Measurements from ENCODE around the gene DAZ1. TPM values are rescaled to one million over a fixed set of nuclear protein-coding genes. Genes with fewer than 3 reads are reported as not detected.
"Not testable (repeated sequence)": the region's sequence is repeated elsewhere in the genome, so short reads cannot be mapped to it uniquely, and the experiment has no call there.

Gene DAZ1, protein sequence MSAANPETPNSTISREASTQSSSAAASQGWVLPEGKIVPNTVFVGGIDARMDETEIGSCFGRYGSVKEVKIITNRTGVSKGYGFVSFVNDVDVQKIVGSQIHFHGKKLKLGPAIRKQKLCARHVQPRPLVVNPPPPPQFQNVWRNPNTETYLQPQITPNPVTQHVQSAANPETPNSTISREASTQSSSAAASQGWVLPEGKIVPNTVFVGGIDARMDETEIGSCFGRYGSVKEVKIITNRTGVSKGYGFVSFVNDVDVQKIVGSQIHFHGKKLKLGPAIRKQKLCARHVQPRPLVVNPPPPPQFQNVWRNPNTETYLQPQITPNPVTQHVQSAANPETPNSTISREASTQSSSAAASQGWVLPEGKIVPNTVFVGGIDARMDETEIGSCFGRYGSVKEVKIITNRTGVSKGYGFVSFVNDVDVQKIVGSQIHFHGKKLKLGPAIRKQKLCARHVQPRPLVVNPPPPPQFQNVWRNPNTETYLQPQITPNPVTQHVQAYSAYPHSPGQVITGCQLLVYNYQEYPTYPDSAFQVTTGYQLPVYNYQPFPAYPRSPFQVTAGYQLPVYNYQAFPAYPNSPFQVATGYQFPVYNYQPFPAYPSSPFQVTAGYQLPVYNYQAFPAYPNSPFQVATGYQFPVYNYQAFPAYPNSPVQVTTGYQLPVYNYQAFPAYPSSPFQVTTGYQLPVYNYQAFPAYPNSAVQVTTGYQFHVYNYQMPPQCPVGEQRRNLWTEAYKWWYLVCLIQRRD
- total RNA-seq: not detected

DNA sequence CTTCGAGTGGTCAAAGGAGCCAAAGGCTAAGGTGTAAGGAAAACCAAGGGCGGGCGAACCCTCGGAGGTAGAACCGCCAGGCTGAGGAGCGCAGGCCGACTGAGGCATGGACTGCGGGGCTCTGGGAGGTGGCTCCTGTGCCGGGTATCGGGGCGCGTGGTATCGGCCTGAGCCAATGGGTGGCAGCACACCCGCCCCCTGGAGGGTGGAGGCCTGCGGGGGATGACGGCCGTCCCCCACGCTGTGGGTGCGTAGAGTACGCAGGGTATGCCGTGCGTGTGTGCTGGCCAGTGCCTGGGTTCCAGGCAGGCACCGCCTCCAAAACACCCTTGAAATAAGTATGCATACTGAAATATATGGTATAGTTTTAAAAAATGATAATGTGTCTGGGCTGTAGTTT lies at the start of gene DAZ1:
Gene DAZ1, minus strand, starts transcription at position 101 of the 400 bp plus-strand sequence. CDS start 208 bp downstream, outside the sequence.
- H3K4me3 Mint-ChIP-seq: not testable (repeated sequence)

DNA sequence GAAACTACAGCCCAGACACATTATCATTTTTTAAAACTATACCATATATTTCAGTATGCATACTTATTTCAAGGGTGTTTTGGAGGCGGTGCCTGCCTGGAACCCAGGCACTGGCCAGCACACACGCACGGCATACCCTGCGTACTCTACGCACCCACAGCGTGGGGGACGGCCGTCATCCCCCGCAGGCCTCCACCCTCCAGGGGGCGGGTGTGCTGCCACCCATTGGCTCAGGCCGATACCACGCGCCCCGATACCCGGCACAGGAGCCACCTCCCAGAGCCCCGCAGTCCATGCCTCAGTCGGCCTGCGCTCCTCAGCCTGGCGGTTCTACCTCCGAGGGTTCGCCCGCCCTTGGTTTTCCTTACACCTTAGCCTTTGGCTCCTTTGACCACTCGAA lies 20.4 kb upstream of the DAZ1 start, which contains the start of gene DAZ2:
Gene DAZ2, plus strand, starts transcription at position 301 of the 400 bp plus-strand sequence. CDS start 208 bp downstream, outside the sequence.
- H3K27me3 Mint-ChIP-seq (ENCODE audit: low read depth); CTCF ChIA-PET; H3K4me3 Mint-ChIP-seq; H3K4me1 Mint-ChIP-seq (ENCODE audit: low read depth); H3K27ac Mint-ChIP-seq; ATAC-seq; H3K36me3 Mint-ChIP-seq (ENCODE audit: low read depth); DNase-seq; H3K9me3 Mint-ChIP-seq (ENCODE audit: insufficient read depth); POLR2A ChIA-PET: not testable (repeated sequence)

More for the DNA sequence above, at the start of gene DAZ1:
- ATAC-seq; POLR2A ChIA-PET; H3K4me1 Mint-ChIP-seq (ENCODE audit: low read depth); CTCF ChIA-PET; DNase-seq; H3K27ac Mint-ChIP-seq; H3K9me3 Mint-ChIP-seq (ENCODE audit: insufficient read depth); H3K27me3 Mint-ChIP-seq (ENCODE audit: low read depth); H3K36me3 Mint-ChIP-seq (ENCODE audit: low read depth): not testable (repeated sequence)

DNA sequence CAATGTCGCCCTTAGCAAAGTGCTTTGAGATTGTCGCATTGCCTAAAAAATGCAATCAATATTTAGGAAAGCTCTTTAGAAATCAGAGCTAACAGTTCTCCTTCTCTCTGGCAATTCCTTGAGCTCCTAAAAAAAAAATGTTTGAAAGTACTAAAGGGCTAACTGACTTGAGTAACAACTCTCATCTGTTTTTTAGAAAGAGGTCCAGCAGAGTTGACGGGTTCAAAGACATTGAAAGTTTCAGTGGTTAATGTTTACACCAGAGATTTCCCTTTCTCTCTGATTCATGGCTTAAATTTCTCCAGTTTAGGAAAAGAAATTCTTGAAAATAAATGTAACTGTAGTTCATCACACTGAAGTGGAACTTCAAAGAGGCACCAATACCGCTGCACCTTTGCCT lies 11.9 kb upstream of the DAZ1 start:
- ATAC-seq; H3K4me1 Mint-ChIP-seq (ENCODE audit: low read depth); POLR2A ChIA-PET; H3K36me3 Mint-ChIP-seq (ENCODE audit: low read depth); DNase-seq; CTCF ChIA-PET; H3K4me3 Mint-ChIP-seq; H3K9me3 Mint-ChIP-seq (ENCODE audit: insufficient read depth); H3K27me3 Mint-ChIP-seq (ENCODE audit: low read depth); H3K27ac Mint-ChIP-seq: not testable (repeated sequence)

DNA sequence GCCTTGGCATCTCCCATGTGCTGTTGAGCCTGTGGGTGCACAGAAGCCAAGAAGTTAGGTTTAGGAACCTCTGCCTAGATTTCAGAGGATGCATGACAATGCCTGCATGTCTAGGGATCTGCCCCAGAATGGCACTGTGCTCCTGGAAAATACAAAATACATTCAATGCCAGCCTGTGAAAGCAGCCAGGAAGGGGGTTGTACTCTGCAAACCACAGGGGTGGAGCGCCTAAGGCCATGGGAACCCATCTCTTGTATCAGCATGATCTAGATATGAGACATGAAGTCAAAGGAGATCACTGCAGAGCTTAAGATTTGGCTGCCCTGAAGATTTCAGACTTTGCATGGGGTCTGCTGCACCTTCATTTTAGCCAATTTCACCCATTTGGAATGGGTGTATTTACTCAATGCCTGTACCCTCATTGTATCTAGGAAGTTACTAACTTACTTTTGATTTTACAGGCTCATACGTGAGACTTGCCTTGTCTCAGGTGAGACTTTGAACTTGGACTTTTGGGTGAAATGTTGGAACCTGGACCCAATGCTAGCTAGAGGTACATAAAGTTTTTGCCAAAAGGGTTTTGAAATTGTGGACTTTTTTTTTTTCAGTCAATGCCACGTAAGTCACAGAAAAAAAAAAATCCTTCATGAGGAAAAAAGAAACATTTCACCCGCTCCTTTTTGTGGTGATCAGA lies 11.1 kb upstream of the DAZ1 start:
- DNase-seq; H3K4me1 Mint-ChIP-seq (ENCODE audit: low read depth); CTCF ChIA-PET; POLR2A ChIA-PET; H3K27me3 Mint-ChIP-seq (ENCODE audit: low read depth); ATAC-seq; H3K9me3 Mint-ChIP-seq (ENCODE audit: insufficient read depth); H3K4me3 Mint-ChIP-seq; H3K27ac Mint-ChIP-seq; H3K36me3 Mint-ChIP-seq (ENCODE audit: low read depth): not testable (repeated sequence)

DNA sequence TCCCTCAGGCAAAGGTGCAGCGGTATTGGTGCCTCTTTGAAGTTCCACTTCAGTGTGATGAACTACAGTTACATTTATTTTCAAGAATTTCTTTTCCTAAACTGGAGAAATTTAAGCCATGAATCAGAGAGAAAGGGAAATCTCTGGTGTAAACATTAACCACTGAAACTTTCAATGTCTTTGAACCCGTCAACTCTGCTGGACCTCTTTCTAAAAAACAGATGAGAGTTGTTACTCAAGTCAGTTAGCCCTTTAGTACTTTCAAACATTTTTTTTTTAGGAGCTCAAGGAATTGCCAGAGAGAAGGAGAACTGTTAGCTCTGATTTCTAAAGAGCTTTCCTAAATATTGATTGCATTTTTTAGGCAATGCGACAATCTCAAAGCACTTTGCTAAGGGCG lies 8.6 kb upstream of the DAZ1 start:
- CTCF ChIA-PET; H3K4me3 Mint-ChIP-seq; DNase-seq; ATAC-seq; H3K27ac Mint-ChIP-seq; H3K9me3 Mint-ChIP-seq (ENCODE audit: insufficient read depth); H3K36me3 Mint-ChIP-seq (ENCODE audit: low read depth); POLR2A ChIA-PET; H3K4me1 Mint-ChIP-seq (ENCODE audit: low read depth); H3K27me3 Mint-ChIP-seq (ENCODE audit: low read depth): not testable (repeated sequence)

Other genes starting within 250 kb of the DAZ1 start
- not detected for gene BPY2, start 214.7 kb downstream of the DAZ1 start, total RNA-seq
- gene DAZ2, start 20.5 kb upstream of the DAZ1 start, total RNA-seq: not detected

Data from activated CD8-positive, alpha-beta T cell treated with anti-CD3 and anti-CD28 coated beads, Interleukin-2, amount 10 ng/mL, durations not matched to agents 7 days and 5 days (primary cell).